Astrocyte (in vitro differentiated cells and primary cell): ENCODE data around the gene CEACAM16.

Experiments used
- EZH2 ChIP-seq: IDR thresholded peaks from 2 replicates; pipeline ENCODE4 v1.6.1; 2012; ENCODE audit warnings: mild to moderate bottlenecking, low read length, inconsistent platforms; ENCODE audit not compliant: insufficient read depth
- TF ChIP-seq, protein P1 (sequence below): IDR thresholded peaks from 2 replicates; pipeline ENCODE4 v1.5.1; 2011; ENCODE audit warnings: low read depth, mild to moderate bottlenecking, inconsistent platforms, low read length, moderate library complexity; ENCODE audit not compliant: insufficient read depth

DNA sequence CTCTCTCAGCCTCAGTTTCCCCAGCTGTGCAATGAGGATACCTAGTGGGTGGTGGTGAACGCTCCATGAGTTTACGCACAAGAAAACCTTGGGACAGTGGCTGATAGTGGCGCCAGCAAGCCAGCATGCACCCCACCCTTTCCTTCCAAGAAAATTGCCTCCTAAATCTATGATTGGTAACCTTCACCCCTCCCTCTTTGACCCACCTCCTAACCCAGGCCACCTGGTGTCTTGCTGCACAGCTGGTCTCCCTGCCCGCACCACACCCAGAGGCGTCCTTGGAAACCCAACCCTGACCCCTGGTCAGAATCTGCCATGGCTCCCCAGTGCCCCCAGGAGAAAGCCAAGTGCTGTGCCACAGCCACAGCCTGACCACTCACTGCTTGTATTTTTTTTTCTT lies 26.7 kb downstream of the CEACAM16 start:
- TF ChIP-seq, protein P1, sequence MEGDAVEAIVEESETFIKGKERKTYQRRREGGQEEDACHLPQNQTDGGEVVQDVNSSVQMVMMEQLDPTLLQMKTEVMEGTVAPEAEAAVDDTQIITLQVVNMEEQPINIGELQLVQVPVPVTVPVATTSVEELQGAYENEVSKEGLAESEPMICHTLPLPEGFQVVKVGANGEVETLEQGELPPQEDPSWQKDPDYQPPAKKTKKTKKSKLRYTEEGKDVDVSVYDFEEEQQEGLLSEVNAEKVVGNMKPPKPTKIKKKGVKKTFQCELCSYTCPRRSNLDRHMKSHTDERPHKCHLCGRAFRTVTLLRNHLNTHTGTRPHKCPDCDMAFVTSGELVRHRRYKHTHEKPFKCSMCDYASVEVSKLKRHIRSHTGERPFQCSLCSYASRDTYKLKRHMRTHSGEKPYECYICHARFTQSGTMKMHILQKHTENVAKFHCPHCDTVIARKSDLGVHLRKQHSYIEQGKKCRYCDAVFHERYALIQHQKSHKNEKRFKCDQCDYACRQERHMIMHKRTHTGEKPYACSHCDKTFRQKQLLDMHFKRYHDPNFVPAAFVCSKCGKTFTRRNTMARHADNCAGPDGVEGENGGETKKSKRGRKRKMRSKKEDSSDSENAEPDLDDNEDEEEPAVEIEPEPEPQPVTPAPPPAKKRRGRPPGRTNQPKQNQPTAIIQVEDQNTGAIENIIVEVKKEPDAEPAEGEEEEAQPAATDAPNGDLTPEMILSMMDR, result no peak
- TF ChIP-seq EZH2, result no peak
